SW480 (cell line): ENCODE measurements around the gene HSPB7.
A peak's percentile ranks its signal among the peaks of the same experiment; 100 is the strongest.
"Not testable (repeated sequence)": the region's sequence is repeated elsewhere in the genome, so short reads cannot be mapped to it uniquely, and the experiment has no call there.

ENCODE experiments used
- DNase-seq: peaks from one replicate; pipeline ENCODE4 v3.0.0-alpha.2; 2016; ENCODE audit warnings: low spot score

The HSPB7 gene

GRCh38 chr1:16050328-16050727 is 32.5 kb upstream of the HSPB7 start:
- DNase-seq: no peak

- DNase-seq: no peak
These were observed 30.8 kb upstream of the HSPB7 start for GRCh38 chr1:16048573-16049189.

- no peak for DNase-seq
These were observed 30.1 kb upstream of the HSPB7 start for GRCh38 chr1:16047791-16048475.

GRCh38 chr1:16046842-16047241 is 29.0 kb upstream of the HSPB7 start:
- peak; percentile 47 for DNase-seq

GRCh38 chr1:16043950-16044349 is 26.1 kb upstream of the HSPB7 start:
- DNase-seq: no peak

GRCh38 chr1:16043521-16043920 is 25.7 kb upstream of the HSPB7 start, which contains the start of gene CLCNKB:
CLCNKB (plus strand) TSS chr1:16043782; CDS start chr1:16044493, 711 bp downstream.
- DNase-seq: no peak

GRCh38 chr1:16042654-16043053 is 24.8 kb upstream of the HSPB7 start:
- DNase-seq: not testable (repeated sequence)

GRCh38 chr1:16042096-16042495 is 24.3 kb upstream of the HSPB7 start:
- DNase-seq: no peak

GRCh38 chr1:16041200-16041599 is 23.4 kb upstream of the HSPB7 start:
- DNase-seq: no peak

- not testable (repeated sequence) for DNase-seq
These were observed 22.0 kb upstream of the HSPB7 start for GRCh38 chr1:16039871-16040270.

- peak; percentile 75 for DNase-seq
These were observed 20.7 kb upstream of the HSPB7 start for GRCh38 chr1:16038620-16038912.

GRCh38 chr1:16036461-16036860 is 18.6 kb upstream of the HSPB7 start:
- not testable (repeated sequence) for DNase-seq

GRCh38 chr1:16033103-16033632 is 15.3 kb upstream of the HSPB7 start:
- not testable (repeated sequence) for DNase-seq

GRCh38 chr1:16032388-16033102 is 14.7 kb upstream of the HSPB7 start:
- DNase-seq: peak; percentile 79

- DNase-seq: no peak
These were observed 13.7 kb upstream of the HSPB7 start for GRCh38 chr1:16031551-16031950.

GRCh38 chr1:16029288-16029687 is 11.4 kb upstream of the HSPB7 start:
- DNase-seq: no peak

- not testable (repeated sequence) for DNase-seq
These were observed 11.1 kb upstream of the HSPB7 start for GRCh38 chr1:16029003-16029268.

GRCh38 chr1:16028237-16029002 is 10.6 kb upstream of the HSPB7 start:
- DNase-seq: no peak

GRCh38 chr1:16026723-16027484 is 9.1 kb upstream of the HSPB7 start:
- DNase-seq: no peak

- DNase-seq: not testable (repeated sequence)
These were observed 8.5 kb upstream of the HSPB7 start for GRCh38 chr1:16026302-16026701.

- DNase-seq: no peak
These were observed 5.3 kb upstream of the HSPB7 start for GRCh38 chr1:16023050-16023653.
